ENCODE measurements around the gene SNRPA1.

SNRPA1 gene

DNA sequence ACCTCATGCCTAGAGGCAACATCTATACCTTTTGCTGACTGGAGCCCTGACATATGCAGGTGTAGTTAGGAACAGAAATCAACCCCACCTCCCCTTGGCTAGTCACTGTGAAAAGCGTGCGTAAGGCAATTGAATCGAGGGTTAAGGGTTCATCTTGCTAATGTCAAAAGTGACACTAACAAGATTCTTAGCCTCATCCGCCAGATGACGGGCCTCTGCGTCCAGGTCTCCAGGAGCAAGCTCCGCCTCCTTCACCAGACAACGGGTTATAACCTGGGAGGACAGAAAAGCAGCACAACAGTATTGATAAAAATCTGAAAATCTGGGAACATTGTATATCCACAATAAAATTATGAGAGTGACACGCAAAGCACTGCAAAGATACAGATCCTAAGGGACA is 22.5 kb downstream of the SNRPA1 start:
- no peak overlapping the region for H3K4me3 ChIP-seq (ENCODE audit: low read depth, low read length)
- no peak overlapping the region for H3K27ac ChIP-seq (ENCODE audit: low read depth, low read length)
- H3K27me3 ChIP-seq (ENCODE audit: insufficient read depth, low read length): no peaks in the 10 kb centered on the region
- H3K79me2 ChIP-seq (ENCODE audit: control insufficient read depth, insufficient read depth, low read length, unreplicated experiment): peaks cover 28% of the 10 kb centered on the region
- peaks cover 49% of the 10 kb centered on the region for H3K36me3 ChIP-seq (ENCODE audit: insufficient read depth, low read length)
- no peak overlapping the region for H2AFZ ChIP-seq (ENCODE audit: low read length, unreplicated experiment)
- peaks cover 15% of the 10 kb centered on the region for H3K4me1 ChIP-seq (ENCODE audit: control insufficient read depth, insufficient read depth, low read length, unreplicated experiment)

DNA sequence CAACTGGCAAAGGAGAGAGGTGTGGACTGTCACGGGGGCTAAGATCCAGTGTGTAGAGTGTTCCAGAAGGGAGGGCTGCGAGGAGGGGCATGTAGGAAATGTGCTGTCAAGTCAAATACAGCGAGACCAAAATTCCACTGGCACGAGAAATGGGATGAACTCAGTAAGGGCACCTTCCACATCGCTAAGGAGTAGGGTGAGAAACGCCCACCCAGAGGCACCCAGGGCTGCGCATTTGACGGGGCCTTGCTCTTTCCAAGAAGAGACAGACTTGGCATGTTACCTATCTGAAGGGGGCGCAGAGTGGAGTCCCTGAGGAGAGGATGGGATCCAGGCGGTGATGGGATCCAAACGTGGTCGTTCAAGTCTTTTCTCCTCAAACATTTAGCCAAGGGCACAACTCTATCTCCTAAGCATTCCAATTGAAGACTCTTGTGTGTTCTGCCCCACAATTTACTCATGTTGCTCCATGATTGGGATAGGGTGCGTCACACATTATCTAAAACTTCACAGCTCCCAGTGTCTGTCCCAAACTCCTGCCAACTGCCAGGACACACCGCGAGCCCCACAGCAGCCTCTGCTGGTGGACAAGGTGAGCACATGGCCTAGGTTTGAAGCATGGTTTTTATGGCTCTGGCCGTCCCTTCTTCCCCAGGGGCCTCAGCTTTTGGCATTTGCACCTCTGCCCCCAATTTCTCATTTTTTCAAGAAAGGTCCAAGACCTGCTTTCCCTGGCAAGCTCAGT is 25.4 kb downstream of the SNRPA1 start:
- H3K79me2 ChIP-seq (ENCODE audit: control insufficient read depth, insufficient read depth, low read length, unreplicated experiment): peaks cover 5% of the 10 kb centered on the region
- no peak overlapping the region for H2AFZ ChIP-seq (ENCODE audit: low read length, unreplicated experiment)
- H3K4me3 ChIP-seq (ENCODE audit: low read depth, low read length): no peak overlapping the region
- H3K27me3 ChIP-seq (ENCODE audit: insufficient read depth, low read length): no peaks in the 10 kb centered on the region
- H3K4me1 ChIP-seq (ENCODE audit: control insufficient read depth, insufficient read depth, low read length, unreplicated experiment): peaks cover 18% of the 10 kb centered on the region
- peaks cover 42% of the 10 kb centered on the region for H3K36me3 ChIP-seq (ENCODE audit: insufficient read depth, low read length)
- no peak overlapping the region for H3K27ac ChIP-seq (ENCODE audit: low read depth, low read length)

DNA sequence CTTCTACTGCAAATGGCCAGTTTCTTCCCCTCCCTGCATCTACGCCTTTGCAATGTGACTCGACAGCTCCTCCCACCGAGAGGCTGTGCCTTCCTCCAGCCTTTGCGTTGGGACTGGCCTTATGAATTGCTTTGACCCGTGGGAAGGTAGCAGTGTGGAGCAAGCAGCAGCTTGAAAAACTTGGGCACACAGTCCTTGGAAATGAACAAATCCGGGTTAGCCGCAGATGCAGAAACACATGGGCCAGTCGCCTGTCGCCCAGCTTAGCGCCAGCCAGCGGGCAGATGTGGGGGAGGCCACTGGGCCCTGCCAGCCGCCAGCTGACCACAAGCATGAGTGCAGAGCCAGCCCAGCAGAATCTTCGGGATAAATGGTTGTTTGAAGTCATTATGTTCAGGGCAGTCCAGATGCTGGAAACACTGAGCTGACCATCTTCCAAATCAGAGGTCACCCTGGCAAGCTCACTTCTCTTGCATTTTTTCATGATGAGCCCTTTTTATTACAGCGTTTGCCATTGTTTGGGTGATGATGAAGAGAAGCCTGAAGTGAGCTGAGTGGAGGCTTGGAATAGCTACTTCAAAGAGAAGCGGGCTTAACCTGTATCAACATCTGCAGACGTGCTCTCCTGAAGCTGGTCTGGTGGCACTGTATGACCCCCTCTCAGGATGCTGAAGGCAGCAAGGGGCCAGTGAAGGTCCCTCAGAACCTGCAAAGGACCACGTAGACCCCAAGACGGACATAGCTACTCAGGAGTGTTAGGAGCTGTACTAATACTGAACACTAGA is 27.5 kb downstream of the SNRPA1 start:
- no peaks in the 10 kb centered on the region for H3K79me2 ChIP-seq (ENCODE audit: control insufficient read depth, insufficient read depth, low read length, unreplicated experiment)
- no peaks in the 10 kb centered on the region for H3K27me3 ChIP-seq (ENCODE audit: insufficient read depth, low read length)
- H3K27ac ChIP-seq (ENCODE audit: low read depth, low read length): peak overlapping the region; percentile 77
- H3K36me3 ChIP-seq (ENCODE audit: insufficient read depth, low read length): 0 out of 2 replicates have a peak, but pooled peaks cover 20% of the 10 kb centered on the region
- H2AFZ ChIP-seq (ENCODE audit: low read length, unreplicated experiment): peak overlapping the region; percentile 88
- H3K4me1 ChIP-seq (ENCODE audit: control insufficient read depth, insufficient read depth, low read length, unreplicated experiment): peaks cover 26% of the 10 kb centered on the region
- H3K4me3 ChIP-seq (ENCODE audit: low read depth, low read length): peak overlapping the region; percentile 13; the same call in 1 of the 2 replicates

DNA sequence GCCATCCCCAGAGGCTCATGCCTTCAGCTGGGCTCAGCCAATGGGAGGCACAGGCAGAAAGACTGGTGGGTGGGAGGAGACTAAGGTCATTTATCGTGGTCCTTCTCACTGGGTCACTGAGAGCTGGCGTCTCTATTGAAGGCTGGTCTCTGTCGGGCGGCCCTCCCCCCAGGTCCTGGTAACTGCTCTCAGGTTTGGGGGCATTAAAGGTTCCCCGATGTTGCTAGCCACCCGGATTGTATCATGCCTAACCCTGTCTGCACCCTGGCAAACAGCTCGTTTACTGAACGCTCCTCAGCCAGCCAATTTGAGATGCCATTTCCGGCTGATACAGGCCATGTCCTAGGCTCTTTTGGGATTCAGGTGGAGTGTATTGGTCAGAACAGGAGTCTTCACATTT is 28.3 kb downstream of the SNRPA1 start:
- peaks cover 26% of the 10 kb centered on the region for H3K4me1 ChIP-seq (ENCODE audit: control insufficient read depth, insufficient read depth, low read length, unreplicated experiment)
- H3K4me3 ChIP-seq (ENCODE audit: low read depth, low read length): 0 out of 2 replicates have a peak overlapping the region, but pooled peaks have one; percentile 13
- H2AFZ ChIP-seq (ENCODE audit: low read length, unreplicated experiment): peak overlapping the region; percentile 88
- H3K79me2 ChIP-seq (ENCODE audit: control insufficient read depth, insufficient read depth, low read length, unreplicated experiment): no peaks in the 10 kb centered on the region
- H3K27me3 ChIP-seq (ENCODE audit: insufficient read depth, low read length): no peaks in the 10 kb centered on the region
- 0 out of 2 replicates have a peak, but pooled peaks cover 15% of the 10 kb centered on the region for H3K36me3 ChIP-seq (ENCODE audit: insufficient read depth, low read length)
- peak overlapping the region; percentile 77 for H3K27ac ChIP-seq (ENCODE audit: low read depth, low read length)

DNA sequence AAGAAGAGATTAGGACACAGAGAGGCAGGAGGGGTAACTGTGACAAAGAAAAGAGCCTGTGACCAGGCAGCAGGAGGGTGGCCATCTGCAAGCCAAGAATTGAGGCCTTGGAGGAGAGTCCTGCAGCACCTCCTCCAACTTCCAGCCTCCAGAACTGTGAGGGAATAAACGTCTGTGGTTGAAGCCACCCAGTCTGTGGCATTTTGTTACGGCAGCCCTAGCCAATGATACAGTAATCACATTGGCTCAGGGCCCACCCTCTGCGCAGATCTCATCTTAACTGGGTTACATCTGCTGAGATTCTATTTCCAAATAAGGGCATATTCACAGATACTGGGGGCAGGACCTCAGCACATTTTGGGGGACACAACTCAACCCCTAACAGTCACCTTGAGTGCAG is 29.0 kb downstream of the SNRPA1 start:
- H3K4me3 ChIP-seq (ENCODE audit: low read depth, low read length): no peak overlapping the region
- no peaks in the 10 kb centered on the region for H3K27me3 ChIP-seq (ENCODE audit: insufficient read depth, low read length)
- no peak overlapping the region for H2AFZ ChIP-seq (ENCODE audit: low read length, unreplicated experiment)
- H3K36me3 ChIP-seq (ENCODE audit: insufficient read depth, low read length): 0 out of 2 replicates have a peak, but pooled peaks cover 7% of the 10 kb centered on the region
- peaks cover 26% of the 10 kb centered on the region for H3K4me1 ChIP-seq (ENCODE audit: control insufficient read depth, insufficient read depth, low read length, unreplicated experiment)
- H3K79me2 ChIP-seq (ENCODE audit: control insufficient read depth, insufficient read depth, low read length, unreplicated experiment): no peaks in the 10 kb centered on the region
- no peak overlapping the region for H3K27ac ChIP-seq (ENCODE audit: low read depth, low read length)

DNA sequence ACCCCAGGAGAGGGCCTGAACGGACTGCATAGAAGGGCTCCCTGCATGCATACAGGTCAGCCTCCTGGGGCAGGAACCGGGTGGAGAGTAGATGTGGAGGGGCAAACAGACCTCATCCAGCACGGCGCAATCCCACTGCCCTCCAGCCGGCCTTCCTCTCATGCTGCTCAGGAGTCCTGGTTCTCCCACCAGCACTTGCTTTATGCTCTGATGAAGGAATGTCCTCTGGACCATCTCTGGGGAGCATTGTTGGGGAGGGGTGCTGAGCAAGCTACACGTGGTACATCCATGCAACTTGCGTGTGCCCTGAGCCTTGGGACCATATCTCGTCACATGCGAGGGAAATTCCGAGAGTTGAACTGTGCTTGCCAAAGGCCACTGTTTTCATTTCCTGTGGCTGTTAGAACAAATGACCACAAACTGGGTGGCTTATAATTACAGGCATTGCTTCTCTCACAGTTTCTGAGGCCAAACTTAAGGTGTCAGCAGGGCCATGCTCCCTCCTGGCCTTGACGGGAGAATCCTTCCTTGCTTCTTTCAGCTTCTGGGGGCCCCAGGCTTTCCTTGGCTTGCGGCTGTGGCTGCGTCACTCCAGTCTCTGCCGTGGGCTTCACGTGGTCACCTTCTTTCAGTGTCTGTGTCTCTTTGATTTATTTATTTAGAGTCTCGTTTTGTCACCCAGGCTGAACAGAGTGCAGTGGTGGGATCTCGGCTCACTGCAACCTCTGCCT is 30.0 kb downstream of the SNRPA1 start:
- Histone ChIP-seq H2AFZ (ENCODE audit: low read length, unreplicated experiment) (no peak overlapping the region), H3K79me2 (ENCODE audit: control insufficient read depth, insufficient read depth, low read length, unreplicated experiment) (no peaks in the 10 kb centered on the region), H3K4me3 (ENCODE audit: low read depth, low read length) (no peak overlapping the region), H3K4me1 (ENCODE audit: control insufficient read depth, insufficient read depth, low read length, unreplicated experiment) (peaks cover 26% of the 10 kb centered on the region), H3K27ac (ENCODE audit: low read depth, low read length) (no peak overlapping the region), H3K27me3 (ENCODE audit: insufficient read depth, low read length) (no peaks in the 10 kb centered on the region), H3K36me3 (ENCODE audit: insufficient read depth, low read length) (no peaks in the 10 kb centered on the region)

DNA sequence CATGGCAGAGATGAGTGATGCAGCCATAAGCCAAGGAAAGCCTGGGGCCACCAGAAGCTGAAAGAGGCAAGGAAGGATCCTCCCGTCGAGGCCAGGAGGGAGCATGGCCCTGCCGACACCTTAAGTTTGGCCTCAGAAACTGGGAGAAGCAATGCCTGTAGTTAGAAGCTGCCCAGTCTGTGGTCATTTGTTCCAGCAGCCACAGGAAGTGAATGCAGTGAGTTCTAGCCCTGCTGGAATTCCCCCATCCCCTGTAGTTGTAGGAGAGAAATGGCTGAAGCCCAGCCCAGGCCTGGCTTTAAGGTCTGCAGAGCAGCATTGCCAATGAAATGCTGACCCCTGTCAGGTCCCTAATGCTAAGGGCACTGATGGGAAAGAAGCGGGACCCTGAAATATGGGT is 31.0 kb downstream of the SNRPA1 start:
- H3K27ac ChIP-seq (ENCODE audit: low read depth, low read length): no peak overlapping the region
- H3K27me3 ChIP-seq (ENCODE audit: insufficient read depth, low read length): no peaks in the 10 kb centered on the region
- H3K36me3 ChIP-seq (ENCODE audit: insufficient read depth, low read length): no peaks in the 10 kb centered on the region
- H3K4me3 ChIP-seq (ENCODE audit: low read depth, low read length): no peak overlapping the region
- no peaks in the 10 kb centered on the region for H3K79me2 ChIP-seq (ENCODE audit: control insufficient read depth, insufficient read depth, low read length, unreplicated experiment)
- H3K4me1 ChIP-seq (ENCODE audit: control insufficient read depth, insufficient read depth, low read length, unreplicated experiment): peaks cover 26% of the 10 kb centered on the region
- H2AFZ ChIP-seq (ENCODE audit: low read length, unreplicated experiment): peak overlapping the region; percentile 32

DNA sequence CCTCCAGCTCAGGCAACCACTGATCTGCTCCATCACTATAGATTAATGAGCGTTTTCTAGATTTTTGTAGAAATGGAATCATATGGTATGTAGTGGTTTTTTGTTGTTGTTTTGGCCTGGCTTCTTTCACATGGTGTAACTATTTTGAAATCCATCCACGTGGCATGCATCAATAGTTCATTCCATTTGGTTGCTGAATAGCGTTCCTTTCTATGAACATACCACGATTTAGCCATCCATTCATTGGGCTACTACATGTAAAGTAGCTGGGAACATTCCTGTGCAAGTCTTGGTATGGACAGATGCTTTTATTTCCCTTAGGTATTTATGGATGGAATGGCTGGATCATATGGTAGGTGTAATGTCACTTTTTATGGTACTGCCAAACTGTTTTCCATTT is 32.5 kb downstream of the SNRPA1 start:
- Histone ChIP-seq H3K79me2 (ENCODE audit: control insufficient read depth, insufficient read depth, low read length, unreplicated experiment) (no peaks in the 10 kb centered on the region), H3K36me3 (ENCODE audit: insufficient read depth, low read length) (no peaks in the 10 kb centered on the region), H3K4me1 (ENCODE audit: control insufficient read depth, insufficient read depth, low read length, unreplicated experiment) (peaks cover 18% of the 10 kb centered on the region), H3K27ac (ENCODE audit: low read depth, low read length) (no peak overlapping the region), H3K4me3 (ENCODE audit: low read depth, low read length) (no peak overlapping the region), H2AFZ (ENCODE audit: low read length, unreplicated experiment) (no peak overlapping the region), H3K27me3 (ENCODE audit: insufficient read depth, low read length) (no peaks in the 10 kb centered on the region)

DNA sequence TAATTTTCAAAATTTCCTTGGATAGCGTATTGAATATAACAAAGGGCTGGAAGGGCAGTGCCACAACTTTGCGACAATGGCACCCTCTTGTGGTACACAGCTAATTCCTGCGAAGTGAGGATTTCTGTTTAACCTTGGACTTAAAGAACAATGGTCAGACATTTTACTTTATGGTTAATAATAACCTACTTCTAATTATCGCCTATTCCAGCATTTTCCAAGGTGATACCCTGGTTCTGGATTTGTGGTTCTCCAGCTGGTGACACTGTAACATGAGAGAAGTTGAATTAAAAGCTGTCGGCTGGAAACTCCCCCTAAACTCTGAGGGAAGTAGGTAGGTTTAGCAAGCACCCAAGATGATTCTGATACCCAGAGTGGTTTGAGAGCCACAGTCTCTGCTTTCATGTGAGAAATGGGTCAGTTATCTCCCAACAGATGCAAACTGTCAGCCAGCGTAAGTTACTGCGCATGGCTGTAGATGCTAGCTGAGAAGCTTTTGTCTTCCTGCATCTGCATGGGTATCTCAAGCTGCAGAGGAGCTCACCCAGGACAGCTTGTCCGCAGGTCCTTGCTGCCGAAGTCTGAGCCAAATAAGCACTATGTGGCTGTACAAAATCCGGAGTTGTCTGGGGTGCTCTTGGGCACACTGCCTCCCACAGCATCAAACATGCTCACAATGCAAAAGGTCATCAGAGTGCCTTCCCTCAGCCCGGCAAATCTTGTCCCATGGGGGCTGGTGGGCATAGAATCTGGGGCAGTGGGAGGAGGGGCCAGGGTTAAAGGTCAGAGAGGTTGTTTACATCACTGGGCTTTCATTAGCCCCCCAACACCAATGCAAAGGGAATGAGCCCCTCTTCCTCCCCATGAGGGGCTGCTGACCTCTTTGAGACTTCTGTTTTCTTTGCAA is 36.6 kb downstream of the SNRPA1 start:
- Histone ChIP-seq H3K4me1 (ENCODE audit: control insufficient read depth, insufficient read depth, low read length, unreplicated experiment) (peaks cover 9% of the 10 kb centered on the region), H3K27ac (ENCODE audit: low read depth, low read length) (no peak overlapping the region), H3K27me3 (ENCODE audit: insufficient read depth, low read length) (no peaks in the 10 kb centered on the region), H3K36me3 (ENCODE audit: insufficient read depth, low read length) (no peaks in the 10 kb centered on the region), H2AFZ (ENCODE audit: low read length, unreplicated experiment) (peak overlapping the region; percentile 55), H3K4me3 (ENCODE audit: low read depth, low read length) (no peak overlapping the region), H3K79me2 (ENCODE audit: control insufficient read depth, insufficient read depth, low read length, unreplicated experiment) (no peaks in the 10 kb centered on the region)

DNA sequence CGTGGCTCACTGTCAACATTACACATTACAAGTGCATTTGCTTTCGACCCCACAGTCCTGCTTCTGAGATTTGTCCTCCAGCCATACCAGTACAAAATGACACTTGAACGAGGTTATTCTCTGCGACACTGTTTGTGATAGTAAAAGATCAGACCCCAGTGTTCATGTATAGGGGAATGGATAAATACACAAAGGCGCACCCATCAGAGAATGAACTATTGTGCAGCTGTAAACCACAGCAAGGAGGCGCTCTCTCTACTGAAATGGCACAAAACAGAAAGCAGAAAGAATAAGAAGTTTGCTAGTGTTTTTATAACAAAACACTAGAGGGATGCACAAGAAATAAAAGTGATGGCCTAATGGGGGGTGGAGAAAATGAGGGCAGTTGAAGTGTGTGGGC is 38.3 kb downstream of the SNRPA1 start:
- H2AFZ ChIP-seq (ENCODE audit: low read length, unreplicated experiment): no peak overlapping the region
- no peaks in the 10 kb centered on the region for H3K36me3 ChIP-seq (ENCODE audit: insufficient read depth, low read length)
- H3K79me2 ChIP-seq (ENCODE audit: control insufficient read depth, insufficient read depth, low read length, unreplicated experiment): peaks cover 7% of the 10 kb centered on the region
- H3K4me1 ChIP-seq (ENCODE audit: control insufficient read depth, insufficient read depth, low read length, unreplicated experiment): peaks cover 15% of the 10 kb centered on the region
- H3K27ac ChIP-seq (ENCODE audit: low read depth, low read length): no peak overlapping the region
- H3K27me3 ChIP-seq (ENCODE audit: insufficient read depth, low read length): no peaks in the 10 kb centered on the region
- no peak overlapping the region for H3K4me3 ChIP-seq (ENCODE audit: low read depth, low read length)

All from ACC112 (cell line).